Measurements from ENCODE around the gene SUGT1. TPM values are rescaled to one million over a fixed set of nuclear protein-coding genes. Genes with fewer than 3 reads are reported as not detected.

SUGT1 gene
- total and polyA plus RNA-seq, 2 donors (not counting 3 experiments of a cell fraction or from before 2014, with no cell fraction given): 21.7 to 78.8 TPM

DNA sequence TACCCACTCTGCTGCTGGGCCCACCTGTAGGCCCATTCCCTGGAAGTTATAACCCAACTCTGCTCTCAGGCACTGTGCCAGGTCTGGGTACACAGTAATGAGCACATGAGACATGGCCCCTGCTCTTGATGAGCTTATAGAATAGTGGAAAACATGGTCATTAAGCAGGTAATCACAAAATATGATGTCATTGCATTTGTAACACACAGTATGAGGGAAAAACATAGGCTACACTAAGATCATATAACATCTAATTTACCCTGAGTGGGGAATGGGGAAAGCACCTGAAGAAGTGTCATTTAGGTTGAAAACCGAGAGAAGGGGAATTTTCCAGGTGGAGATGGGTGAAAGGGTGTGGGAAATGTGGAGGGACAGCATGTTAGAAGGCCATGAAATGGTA, 90.9 kb downstream of the SUGT1 start:
- no peaks in the 10 kb centered on the region for H3K36me3 ChIP-seq (ENCODE audit: control insufficient read depth in 2 of 2, extremely low read depth in 1 of 2, insufficient read depth in 2 of 2, low read length in 2 of 2)
- intact Hi-C loops (cut with micrococcal nuclease): no loop called here
- FAIRE-seq (no peak), DNase-seq (ENCODE audit: low read depth, low spot score) (no peak)
- BruUV-seq (replicated peaks): no TSS peak
- CTCF ChIA-PET: interaction anchor here (1.2 to 1.6 kb wide), 2 partner anchors 224 to 225 kb away, joined by 6 to 9 read pairs; no protein-coding TSS in a partner anchor
- TF ChIP-seq EZH2 (IDR thresholded peaks at IDR 0.05; ENCODE audit: borderline replicate concordance, low read depth, low read length, severe bottlenecking) (no peak), FOS (IDR thresholded peaks at IDR 0.05; ENCODE audit: borderline replicate concordance, insufficient read depth, low read length) (no peak), GATA2 (IDR thresholded peaks at IDR 0.05; ENCODE audit: insufficient read depth, insufficient read length, low read depth, low read length) (no peak), POLR2AphosphoS5 (IDR thresholded peaks at IDR 0.05; ENCODE audit: insufficient read depth, low read depth, low read length) (no peak), MYC (IDR thresholded peaks at IDR 0.05; ENCODE audit: low read depth, low read length) (no peak), JUN (IDR thresholded peaks at IDR 0.05; ENCODE audit: borderline replicate concordance, insufficient read depth, insufficient read length, low read depth) (no peak), POLR2A (IDR thresholded peaks at IDR 0.05; ENCODE audit: low read depth, low read length) (no peak)
- TF ChIP-seq, protein P1, sequence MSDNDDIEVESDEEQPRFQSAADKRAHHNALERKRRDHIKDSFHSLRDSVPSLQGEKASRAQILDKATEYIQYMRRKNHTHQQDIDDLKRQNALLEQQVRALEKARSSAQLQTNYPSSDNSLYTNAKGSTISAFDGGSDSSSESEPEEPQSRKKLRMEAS (IDR thresholded peaks at IDR 0.05; ENCODE audit: insufficient read depth, insufficient read length): no peak
- TF ChIP-seq, protein P2, sequence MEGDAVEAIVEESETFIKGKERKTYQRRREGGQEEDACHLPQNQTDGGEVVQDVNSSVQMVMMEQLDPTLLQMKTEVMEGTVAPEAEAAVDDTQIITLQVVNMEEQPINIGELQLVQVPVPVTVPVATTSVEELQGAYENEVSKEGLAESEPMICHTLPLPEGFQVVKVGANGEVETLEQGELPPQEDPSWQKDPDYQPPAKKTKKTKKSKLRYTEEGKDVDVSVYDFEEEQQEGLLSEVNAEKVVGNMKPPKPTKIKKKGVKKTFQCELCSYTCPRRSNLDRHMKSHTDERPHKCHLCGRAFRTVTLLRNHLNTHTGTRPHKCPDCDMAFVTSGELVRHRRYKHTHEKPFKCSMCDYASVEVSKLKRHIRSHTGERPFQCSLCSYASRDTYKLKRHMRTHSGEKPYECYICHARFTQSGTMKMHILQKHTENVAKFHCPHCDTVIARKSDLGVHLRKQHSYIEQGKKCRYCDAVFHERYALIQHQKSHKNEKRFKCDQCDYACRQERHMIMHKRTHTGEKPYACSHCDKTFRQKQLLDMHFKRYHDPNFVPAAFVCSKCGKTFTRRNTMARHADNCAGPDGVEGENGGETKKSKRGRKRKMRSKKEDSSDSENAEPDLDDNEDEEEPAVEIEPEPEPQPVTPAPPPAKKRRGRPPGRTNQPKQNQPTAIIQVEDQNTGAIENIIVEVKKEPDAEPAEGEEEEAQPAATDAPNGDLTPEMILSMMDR (IDR thresholded peaks at IDR 0.05; ENCODE audit: extremely low read depth in 1 of 2, insufficient read depth in 1 of 2, low read depth in 1 of 2, low read length in 2 of 2): no peak
- POLR2A ChIA-PET: no interaction called here
- dilution Hi-C loops (cut with MboI; ENCODE audit: extremely low pct_ligation_motif_present, low sequenced_read_pairs): no loop called here
- H2AFZ ChIP-seq (ENCODE audit: low read depth, low read length): no peak overlapping the region
- H3K4me1 ChIP-seq (ENCODE audit: control insufficient read depth, extremely low read depth, insufficient read depth, low read length): peaks cover 4% of the 10 kb centered on the region
- H3K4me2 ChIP-seq (ENCODE audit: insufficient read depth, low read length): no peak overlapping the region
- H3K9me3 ChIP-seq (replicated peaks; ENCODE audit: control insufficient read depth, insufficient read depth, low read length): no peaks in the 10 kb centered on the region
- H3K79me2 ChIP-seq (ENCODE audit: control insufficient read depth, insufficient read depth, low read length): no peaks in the 10 kb centered on the region
- no peaks in the 10 kb centered on the region for H3K9me1 ChIP-seq (replicated peaks; ENCODE audit: control insufficient read depth, extremely low read depth, insufficient read depth, low read length)
- no peak overlapping the region for H3K27ac ChIP-seq (ENCODE audit: insufficient read depth, low read depth, low read length)
- H3K9ac ChIP-seq (replicated peaks; ENCODE audit: extremely low read depth, insufficient read depth, low read length): no peak overlapping the region
- no peak overlapping the region for H3K4me3 ChIP-seq (replicated peaks in 1 of 3; ENCODE audit: insufficient read depth in 1 of 3, low read depth in 1 of 3, low read length in 3 of 3)
- no peaks in the 10 kb centered on the region for H4K20me1 ChIP-seq (replicated peaks; ENCODE audit: control insufficient read depth, extremely low read depth, insufficient read depth, low read length)
- peaks cover 28 to 47% of the 10 kb centered on the region in 2 experiments for H3K27me3 ChIP-seq (ENCODE audit: control insufficient read depth in 2 of 2, insufficient read depth in 2 of 2, low read length in 2 of 2)

Measured in endothelial cell of umbilical vein (primary cell).